Activated naive CD8-positive, alpha-beta T cell treated with anti-CD3 and anti-CD28 coated beads, Interleukin-2, amount 50 U/mL, for 24 hours (primary cell): ENCODE measurements around the gene MRPL45.
"Not testable (repeated sequence)": the region's sequence is repeated elsewhere in the genome, so short reads cannot be mapped to it uniquely, and the experiment has no call there.

Experiments used
- ATAC-seq: fragments of 150-1000 bp; cut with Tn5 transposase; one replicate; pipeline ENCODE4 v1.10.0; 2021
- DNase-seq: peaks from one replicate; pipeline ENCODE4 v3.0.0; 2021
- H3K27ac Mint-ChIP-seq: one replicate; pipeline ENCODE4 v1.8.0; 2021; ENCODE audit warnings: mild to moderate bottlenecking, mixed read lengths
- H3K27me3 Mint-ChIP-seq: one replicate; pipeline ENCODE4 v1.8.0; 2021; ENCODE audit warnings: mixed read lengths
- H3K36me3 Mint-ChIP-seq: one replicate; pipeline ENCODE4 v1.8.0; 2021; ENCODE audit warnings: low read depth, mixed read lengths
- H3K4me1 Mint-ChIP-seq: one replicate; pipeline ENCODE4 v1.8.0; 2021; ENCODE audit warnings: mixed read lengths
- H3K4me3 Mint-ChIP-seq: one replicate; pipeline ENCODE4 v1.8.0; 2021; ENCODE audit warnings: mild to moderate bottlenecking, moderate library complexity, mixed read lengths
- H3K9me3 Mint-ChIP-seq: one replicate; pipeline ENCODE4 v1.8.0; 2021; ENCODE audit warnings: mixed read lengths

The MRPL45 gene

DNA sequence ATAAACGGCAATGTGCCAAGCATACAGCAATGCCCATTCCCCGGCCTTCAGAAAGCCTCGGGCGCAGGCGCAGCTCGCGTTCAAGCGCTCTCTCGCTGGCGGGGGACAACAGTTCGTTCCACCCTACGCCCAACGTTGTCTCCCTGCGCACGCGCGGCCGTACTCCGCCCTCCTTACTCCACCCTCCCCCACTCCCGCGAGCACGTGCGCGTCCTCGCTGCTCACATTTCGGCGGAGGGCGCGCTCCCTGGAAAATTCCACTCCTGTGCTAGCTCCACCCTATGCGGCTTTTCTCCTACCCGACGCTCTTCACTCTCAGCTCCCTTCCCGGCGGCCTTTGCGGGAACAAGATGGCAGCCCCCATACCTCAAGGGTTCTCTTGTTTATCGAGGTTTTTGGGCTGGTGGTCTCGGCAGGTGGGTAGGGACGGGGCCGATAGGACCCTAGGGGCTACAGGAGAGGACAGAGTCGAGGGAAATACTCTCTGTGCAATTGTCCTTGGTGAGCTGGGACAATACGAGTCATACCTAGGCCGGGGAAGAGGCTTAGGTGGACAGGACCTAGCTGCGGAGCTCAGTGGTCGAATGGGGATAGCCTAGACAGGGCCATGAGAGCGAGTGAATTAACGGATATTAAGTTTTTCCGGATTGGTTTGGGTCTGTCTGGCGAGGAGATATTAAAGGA, at the start of gene MRPL45:
TSS of gene MRPL45 (plus strand) at position 335 of the 684 bp plus-strand sequence. CDS start at position 351, 16 bp downstream.
- H3K27me3 Mint-ChIP-seq, H3K4me1 Mint-ChIP-seq, H3K9me3 Mint-ChIP-seq, H3K36me3 Mint-ChIP-seq: not testable (repeated sequence)
- DNase-seq (peak; percentile 98), ATAC-seq (peak; percentile 94)
- Mint-ChIP-seq H3K4me3 (peak within 1 kb of the TSS; percentile 95), H3K27ac (peak within 1 kb of the TSS; percentile 96)

DNA sequence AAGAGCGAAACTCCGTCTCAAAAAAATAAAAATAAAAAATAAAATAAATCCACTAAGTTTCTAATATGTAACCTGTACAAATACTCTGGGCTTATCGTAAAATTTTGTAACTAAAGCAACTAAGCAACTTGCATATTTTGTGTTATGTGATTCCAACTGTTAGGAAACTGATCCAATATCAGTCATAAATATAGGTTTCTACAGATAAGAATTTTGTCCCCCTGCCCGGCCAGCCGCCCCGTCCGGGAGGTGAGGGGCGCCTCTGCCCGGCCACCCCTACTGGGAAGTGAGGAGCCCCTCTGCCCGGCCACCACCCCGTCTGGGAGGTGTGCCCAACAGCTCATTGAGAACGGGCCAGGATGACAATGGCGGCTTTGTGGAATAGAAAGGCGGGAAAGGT, 43.8 kb upstream of the MRPL45 start:
- not testable (repeated sequence) for H3K9me3 Mint-ChIP-seq, H3K27me3 Mint-ChIP-seq, ATAC-seq, DNase-seq, H3K4me3 Mint-ChIP-seq, H3K36me3 Mint-ChIP-seq, H3K27ac Mint-ChIP-seq
- H3K4me1 Mint-ChIP-seq, result peaks cover 15% of the 10 kb centered on the region

DNA sequence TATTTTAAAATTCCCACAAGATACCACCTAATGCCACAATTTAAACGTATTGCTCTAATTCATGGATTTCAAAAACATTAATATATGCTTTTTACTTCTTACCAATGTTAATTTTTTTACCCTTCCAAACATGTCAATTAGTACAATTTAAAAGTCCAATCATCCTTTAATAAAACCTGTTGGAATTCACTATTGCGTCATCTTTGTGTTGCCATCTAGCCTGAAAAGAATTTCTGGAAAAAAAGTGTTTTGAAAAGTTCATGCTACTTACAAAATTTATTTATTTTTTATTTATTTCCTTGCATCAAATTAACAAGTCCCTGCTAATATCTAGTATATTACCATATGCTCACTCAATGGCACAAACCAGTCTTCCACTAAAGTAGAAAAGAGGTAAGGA, 42.6 kb upstream of the MRPL45 start:
- not testable (repeated sequence) for H3K9me3 Mint-ChIP-seq, H3K27me3 Mint-ChIP-seq, H3K27ac Mint-ChIP-seq, ATAC-seq, H3K36me3 Mint-ChIP-seq, H3K4me3 Mint-ChIP-seq, DNase-seq
- H3K4me1 Mint-ChIP-seq, result peaks cover 15% of the 10 kb centered on the region

DNA sequence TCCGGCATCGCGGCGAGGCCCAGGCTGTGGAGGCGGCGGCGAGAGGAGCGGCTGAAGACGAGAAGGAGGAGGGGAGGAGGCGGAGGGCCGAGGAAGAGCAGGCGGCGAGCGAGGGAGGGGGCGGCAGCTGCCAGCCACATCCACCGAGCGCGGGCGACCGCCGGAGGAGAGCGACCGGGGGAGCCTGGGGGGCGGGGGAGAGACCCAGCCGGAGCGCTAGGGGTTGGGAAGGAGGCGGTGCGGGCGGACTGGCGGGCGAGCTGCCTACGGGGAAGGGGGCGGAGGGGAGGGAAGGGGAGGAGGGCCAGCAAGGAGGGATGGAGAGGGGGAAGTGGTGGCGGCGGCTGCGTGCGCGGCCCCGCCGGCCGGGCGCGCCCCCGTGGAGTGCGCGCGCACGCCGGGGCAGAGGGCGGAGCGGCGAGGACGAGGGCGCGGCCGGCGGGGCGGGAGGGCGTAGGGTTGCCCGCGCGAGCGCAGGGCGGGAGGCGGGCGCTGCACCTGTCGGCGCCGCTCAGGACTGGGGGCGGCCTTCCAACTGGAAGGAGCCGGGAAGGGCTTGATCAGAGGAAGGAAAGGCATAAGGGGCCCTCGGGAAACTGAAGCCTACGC, 39.9 kb upstream of the MRPL45 start:
- peak; percentile 90 for ATAC-seq
- Mint-ChIP-seq H3K4me3 (peak overlapping the region; percentile 24), H3K4me1 (peaks cover 15% of the 10 kb centered on the region)
- DNase-seq, result peak; percentile 82
- H3K27me3 Mint-ChIP-seq, H3K36me3 Mint-ChIP-seq, H3K27ac Mint-ChIP-seq, H3K9me3 Mint-ChIP-seq: not testable (repeated sequence)

DNA sequence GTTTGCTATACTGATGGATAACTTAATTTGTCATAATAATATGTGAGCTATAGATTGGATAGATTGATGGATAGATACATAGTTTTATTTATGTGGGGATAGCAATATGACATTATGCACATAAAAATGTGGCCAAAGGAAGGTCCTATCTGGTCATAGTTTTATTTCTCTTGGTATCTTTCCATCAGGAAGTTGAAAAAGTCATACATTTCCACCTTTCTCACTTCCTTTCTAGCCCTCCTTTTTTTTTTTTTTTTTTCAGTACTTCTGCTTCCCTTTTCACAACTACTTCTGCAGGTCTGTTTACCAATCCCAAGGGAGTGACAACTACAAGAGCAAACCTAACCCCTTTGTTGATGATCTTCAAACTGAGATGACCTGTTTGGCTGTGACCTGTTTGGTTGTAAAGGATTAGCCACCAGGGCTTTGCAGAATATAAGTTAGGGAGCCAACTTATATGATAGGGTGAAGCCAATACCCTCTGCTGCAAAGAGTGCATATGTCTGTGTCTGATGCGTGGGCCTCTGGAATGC, 30.9 kb upstream of the MRPL45 start:
- not testable (repeated sequence) for H3K9me3 Mint-ChIP-seq, H3K27ac Mint-ChIP-seq, H3K36me3 Mint-ChIP-seq, H3K4me3 Mint-ChIP-seq, H3K27me3 Mint-ChIP-seq, DNase-seq, H3K4me1 Mint-ChIP-seq, ATAC-seq

DNA sequence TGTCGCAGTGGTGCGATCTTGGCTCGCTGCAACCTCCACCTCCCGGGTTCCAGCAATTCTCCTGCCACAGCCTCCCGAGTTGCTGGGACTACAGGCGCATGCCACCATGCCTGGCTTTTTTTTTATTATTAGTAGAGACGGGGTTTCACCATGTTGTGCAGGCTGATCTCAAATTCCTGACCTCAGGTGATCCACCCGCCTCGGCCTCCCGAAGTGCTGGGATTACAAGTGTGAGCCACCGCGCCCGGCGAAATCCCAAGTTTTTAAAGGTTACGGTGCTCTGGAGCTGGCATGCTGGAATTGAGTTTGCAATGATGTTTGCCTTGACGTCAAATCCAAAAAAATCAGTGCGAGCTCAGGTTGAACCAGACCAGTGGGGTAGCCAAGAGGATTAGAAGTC, 30.4 kb upstream of the MRPL45 start:
- not testable (repeated sequence) for H3K4me1 Mint-ChIP-seq, H3K27me3 Mint-ChIP-seq, DNase-seq, H3K36me3 Mint-ChIP-seq, ATAC-seq, H3K9me3 Mint-ChIP-seq, H3K4me3 Mint-ChIP-seq, H3K27ac Mint-ChIP-seq

DNA sequence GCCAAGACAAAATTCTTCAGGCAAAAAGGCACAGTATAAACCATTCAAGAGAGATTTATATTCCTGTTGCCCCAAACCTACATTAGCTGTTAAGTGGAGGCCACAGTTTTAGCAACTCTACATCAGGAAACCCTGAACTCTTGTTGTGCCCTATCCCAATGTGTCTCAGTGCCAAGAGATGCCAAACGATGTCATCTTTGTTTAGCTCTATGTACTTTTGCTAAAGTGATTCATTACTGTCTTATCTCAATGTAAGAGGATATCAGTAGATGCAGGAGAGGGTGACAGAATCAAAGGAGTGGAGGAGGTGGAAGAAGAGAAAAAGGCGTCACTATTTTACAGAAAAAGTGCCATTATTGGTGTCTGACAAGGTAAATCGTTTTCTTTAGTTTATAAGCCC, 28.8 kb upstream of the MRPL45 start:
- not testable (repeated sequence) for H3K27me3 Mint-ChIP-seq, H3K4me3 Mint-ChIP-seq, ATAC-seq, H3K27ac Mint-ChIP-seq, DNase-seq, H3K36me3 Mint-ChIP-seq, H3K9me3 Mint-ChIP-seq, H3K4me1 Mint-ChIP-seq

DNA sequence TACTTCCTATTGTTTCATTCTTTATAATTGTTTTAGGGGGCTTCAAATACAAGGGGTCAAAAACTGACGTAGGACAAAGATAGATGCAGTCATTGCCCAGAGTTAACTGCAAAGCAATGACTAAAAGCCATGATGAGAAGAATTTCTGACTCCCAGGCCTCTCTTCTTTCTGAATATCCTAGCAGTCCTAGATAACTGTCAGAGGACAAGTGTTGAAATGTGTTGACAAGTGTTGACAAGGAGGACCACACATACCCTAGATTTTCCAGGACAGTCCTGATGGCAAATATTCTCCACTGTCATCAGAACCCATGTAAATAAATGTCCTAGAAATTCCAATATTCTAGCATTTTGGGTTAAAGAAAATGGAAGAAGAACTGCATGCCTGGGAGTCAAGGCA, 27.9 kb upstream of the MRPL45 start:
- not testable (repeated sequence) for H3K4me1 Mint-ChIP-seq, DNase-seq, H3K27me3 Mint-ChIP-seq, H3K27ac Mint-ChIP-seq, H3K4me3 Mint-ChIP-seq, H3K36me3 Mint-ChIP-seq, ATAC-seq, H3K9me3 Mint-ChIP-seq

DNA sequence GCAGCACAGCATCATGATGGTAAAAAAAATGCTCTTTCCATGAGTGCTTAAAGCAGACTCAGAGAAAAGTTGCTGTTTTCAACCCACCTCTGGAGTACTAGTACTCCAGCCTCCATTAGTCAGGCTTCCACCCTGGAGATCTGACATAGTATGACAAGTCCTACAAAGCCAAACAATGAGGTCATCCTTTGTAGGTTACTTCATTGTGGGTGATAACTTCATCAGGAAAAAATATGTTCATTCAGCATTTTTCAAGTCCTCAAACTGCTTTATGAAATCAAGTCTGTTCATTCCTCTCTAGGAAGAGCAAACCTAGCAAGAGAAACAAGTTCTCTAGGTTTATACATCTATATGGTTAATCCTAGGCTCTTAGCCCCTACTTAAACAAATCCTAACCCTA, 27.4 kb upstream of the MRPL45 start:
- H3K9me3 Mint-ChIP-seq, H3K27ac Mint-ChIP-seq, H3K27me3 Mint-ChIP-seq, DNase-seq, H3K4me3 Mint-ChIP-seq, H3K36me3 Mint-ChIP-seq, H3K4me1 Mint-ChIP-seq: not testable (repeated sequence)
- peak; percentile 43 for ATAC-seq

DNA sequence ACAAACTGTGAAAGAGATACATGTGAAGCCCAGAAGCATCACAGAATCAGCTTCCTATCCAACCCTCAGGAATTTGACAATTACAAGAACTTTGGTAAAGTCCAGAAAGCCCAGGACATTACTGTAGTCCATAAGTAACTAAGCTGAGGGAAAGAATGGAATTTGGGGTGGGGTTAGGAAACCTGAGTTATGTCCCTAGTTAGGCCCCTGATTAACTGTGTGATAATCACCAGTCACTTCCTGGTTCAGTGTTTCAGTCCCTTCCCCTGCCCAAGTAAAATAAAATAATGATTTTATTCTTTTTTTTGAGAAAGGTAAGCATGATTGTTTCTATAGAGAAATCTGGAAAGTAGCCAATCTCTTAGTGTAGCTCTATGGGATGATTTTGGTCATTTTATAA, 11.0 kb upstream of the MRPL45 start:
- not testable (repeated sequence) for ATAC-seq, H3K4me1 Mint-ChIP-seq, H3K36me3 Mint-ChIP-seq, H3K27ac Mint-ChIP-seq, H3K27me3 Mint-ChIP-seq, H3K9me3 Mint-ChIP-seq, DNase-seq, H3K4me3 Mint-ChIP-seq

DNA sequence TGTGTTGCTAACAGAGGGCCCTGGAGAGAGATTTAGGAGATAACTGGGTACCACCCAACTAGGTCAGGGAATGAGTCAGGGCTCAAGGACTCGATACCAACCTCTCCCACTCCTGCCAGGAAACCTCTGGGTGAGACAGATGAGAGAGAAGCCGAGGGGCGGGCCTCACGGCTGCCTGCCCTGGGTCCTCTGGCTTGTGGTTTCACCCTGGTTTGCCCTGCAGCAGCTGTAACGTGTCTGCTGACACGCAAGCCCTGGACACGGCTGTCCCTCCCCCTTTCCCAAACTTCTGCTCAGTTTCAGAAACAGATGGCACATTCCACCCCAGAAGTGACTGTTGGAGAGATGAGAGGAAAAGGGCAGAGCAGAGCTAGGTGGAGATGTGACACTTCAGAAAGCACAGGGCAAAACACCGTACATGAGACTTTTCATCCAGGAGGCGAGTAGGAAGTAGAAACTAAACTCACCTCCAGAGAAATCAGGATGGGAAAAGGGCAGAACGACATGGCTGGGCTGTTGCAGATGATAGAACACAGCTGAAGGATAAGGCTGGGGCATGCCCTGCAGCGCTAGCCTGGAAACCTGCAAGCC, 10.4 kb upstream of the MRPL45 start:
- H3K27me3 Mint-ChIP-seq, H3K36me3 Mint-ChIP-seq, H3K9me3 Mint-ChIP-seq, H3K4me1 Mint-ChIP-seq: not testable (repeated sequence)
- peak; percentile 98 for ATAC-seq
- DNase-seq, result peak; percentile 40
- H3K4me3 Mint-ChIP-seq, result peak overlapping the region; percentile 24
- peak overlapping the region; percentile 69 for H3K27ac Mint-ChIP-seq

DNA sequence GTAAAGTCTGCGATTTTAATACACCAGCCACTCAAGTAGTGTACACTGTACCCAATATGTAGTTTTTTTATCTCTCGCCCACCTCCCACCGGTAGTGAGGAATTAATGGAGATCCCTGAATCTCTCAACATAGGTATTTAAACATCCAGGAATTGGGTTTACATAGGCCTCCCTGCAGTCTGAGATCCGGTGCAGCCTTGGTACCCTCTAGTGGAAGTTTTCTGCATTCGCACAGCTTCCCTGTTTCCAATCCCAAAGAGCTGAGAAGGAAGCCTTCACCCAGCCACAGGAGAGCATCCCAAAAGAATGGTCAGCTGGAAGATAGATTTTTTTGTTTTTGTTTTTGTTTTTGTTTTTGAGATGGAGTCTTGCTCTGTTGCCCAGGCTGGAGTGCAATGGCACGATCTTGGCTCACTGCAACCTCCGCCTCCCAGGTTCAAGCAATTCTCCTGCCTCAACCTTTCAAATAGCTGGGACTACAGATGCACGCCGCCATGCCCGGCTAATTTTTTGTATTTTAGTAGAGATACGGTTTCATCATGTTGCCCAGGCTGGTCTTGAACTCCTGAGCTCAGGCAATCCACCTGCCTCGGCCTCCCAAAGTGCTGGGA, 8.6 kb upstream of the MRPL45 start:
- not testable (repeated sequence) for H3K4me3 Mint-ChIP-seq, H3K36me3 Mint-ChIP-seq, H3K9me3 Mint-ChIP-seq, H3K4me1 Mint-ChIP-seq, H3K27ac Mint-ChIP-seq, H3K27me3 Mint-ChIP-seq, DNase-seq, ATAC-seq

DNA sequence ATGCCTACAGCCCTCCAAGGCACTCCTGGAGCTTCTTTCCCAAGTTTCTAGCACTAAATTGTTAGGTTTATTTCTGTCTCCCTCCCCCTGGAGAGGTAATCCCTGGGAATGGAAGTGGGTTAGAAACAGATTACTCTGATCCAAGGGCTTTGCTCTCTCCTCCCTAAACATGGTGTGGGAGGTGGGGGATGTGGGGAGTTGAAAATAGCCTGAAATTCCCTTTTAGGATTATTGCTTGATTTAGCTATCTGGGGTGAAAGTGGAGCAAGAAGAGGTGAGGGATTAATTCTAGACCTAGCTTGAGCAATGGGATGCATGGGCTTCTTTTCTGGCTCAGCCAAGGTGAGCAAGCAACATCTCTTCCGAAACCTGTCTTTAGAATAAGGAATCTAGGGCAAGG, 7.2 kb upstream of the MRPL45 start:
- H3K4me1 Mint-ChIP-seq, H3K27me3 Mint-ChIP-seq, H3K9me3 Mint-ChIP-seq, ATAC-seq, H3K36me3 Mint-ChIP-seq, H3K4me3 Mint-ChIP-seq, DNase-seq, H3K27ac Mint-ChIP-seq: not testable (repeated sequence)

DNA sequence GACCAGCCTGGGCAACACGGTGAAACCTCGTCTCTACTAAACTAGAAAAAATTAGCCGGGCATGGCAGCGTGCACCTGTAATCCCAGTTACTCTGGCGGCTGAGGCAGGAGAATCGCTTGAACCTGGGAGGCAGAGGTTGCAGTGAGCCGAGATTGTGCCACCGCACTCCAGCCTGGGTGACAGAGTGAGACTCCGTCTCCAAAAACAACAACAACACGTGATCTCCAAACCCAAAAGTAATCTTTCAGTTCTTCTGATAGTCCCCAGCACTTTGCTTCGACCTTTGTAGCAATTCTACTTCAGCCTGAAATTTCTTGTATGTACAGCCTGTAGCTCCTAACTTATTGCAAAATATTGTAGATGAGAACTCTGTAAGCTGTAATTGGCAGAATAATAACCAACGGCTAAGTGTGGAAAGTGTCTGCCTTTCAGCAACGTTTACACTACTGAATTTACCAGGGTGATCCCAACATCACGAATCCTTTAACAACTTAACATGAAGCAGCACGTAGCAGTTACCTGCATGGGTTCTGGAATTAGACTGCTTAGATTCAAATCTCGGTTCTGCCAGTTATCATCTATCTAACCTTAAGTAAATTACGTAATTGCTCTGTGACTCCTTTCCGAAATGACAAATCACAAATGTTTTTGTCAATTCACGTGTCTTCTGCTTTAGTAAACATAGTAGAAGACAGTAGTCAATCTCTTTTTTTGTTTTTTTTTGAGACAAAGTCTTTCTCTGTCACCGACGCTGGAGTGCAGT, 1.2 kb upstream of the MRPL45 start:
- not testable (repeated sequence) for H3K4me3 Mint-ChIP-seq, ATAC-seq, H3K27ac Mint-ChIP-seq, H3K27me3 Mint-ChIP-seq, H3K9me3 Mint-ChIP-seq, H3K4me1 Mint-ChIP-seq, H3K36me3 Mint-ChIP-seq, DNase-seq
